ENCODE measurements around the gene GCG. TPM values are rescaled to one million over a fixed set of nuclear protein-coding genes. Genes with fewer than 3 reads are reported as not detected.

GCG gene
- total RNA-seq, 1 donor from 2014 or later: not detected

DNA sequence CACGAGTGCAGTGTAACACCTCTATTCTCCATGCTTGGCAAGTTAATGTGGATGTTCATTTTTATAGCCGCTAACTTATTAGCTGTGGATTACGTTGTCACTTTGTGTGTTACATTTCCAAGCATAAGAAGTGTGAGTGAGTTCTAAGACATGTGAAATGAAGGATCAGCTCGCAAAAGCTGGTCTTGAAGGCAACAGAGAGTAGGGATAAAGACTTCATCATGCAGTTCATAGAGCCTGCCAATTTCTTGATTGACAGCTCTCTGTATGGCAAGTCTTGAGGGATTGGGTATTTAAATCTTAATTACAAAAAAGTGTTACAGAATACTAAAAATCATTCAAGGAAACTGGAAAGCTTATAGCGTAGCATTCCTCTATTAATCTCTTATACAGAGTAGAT, 52.2 kb downstream of the GCG start:
- DNase-seq: no peak

Other genes starting within 250 kb of the GCG start
- 84.1 and 175 TPM in 2 replicates for gene DPP4, start 78.0 kb downstream of the GCG start, total RNA-seq
- gene FAP, start 91.2 kb upstream of the GCG start, total RNA-seq: 1.8 and 6.6 TPM in 2 replicates
- gene IFIH1, start 166.4 kb upstream of the GCG start, total RNA-seq: 8.2 and 18.7 TPM in 2 replicates
- 12.9 and 14.8 TPM in 2 replicates for gene GCA, start 191.9 kb upstream of the GCG start, total RNA-seq